ENCODE results near the gene ZFPM1.

DNA sequence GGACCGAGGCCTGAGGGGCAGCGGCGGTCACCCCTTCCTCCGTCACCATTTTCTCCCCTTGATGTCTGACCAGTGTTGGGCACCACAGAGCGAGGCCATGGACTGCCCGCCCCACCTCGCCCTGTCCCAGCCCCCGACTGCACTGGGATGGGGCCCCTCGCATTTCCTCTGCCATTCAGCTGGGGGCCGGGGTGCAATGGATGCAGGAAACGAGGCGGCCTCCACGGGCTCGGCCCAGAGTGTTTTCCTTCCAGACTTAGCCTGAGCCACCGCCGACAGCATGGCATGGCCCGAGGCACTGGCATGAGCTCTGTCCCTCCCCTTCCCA is 72.5 kb downstream of the ZFPM1 start:
- TF ChIP-seq, protein P1, sequence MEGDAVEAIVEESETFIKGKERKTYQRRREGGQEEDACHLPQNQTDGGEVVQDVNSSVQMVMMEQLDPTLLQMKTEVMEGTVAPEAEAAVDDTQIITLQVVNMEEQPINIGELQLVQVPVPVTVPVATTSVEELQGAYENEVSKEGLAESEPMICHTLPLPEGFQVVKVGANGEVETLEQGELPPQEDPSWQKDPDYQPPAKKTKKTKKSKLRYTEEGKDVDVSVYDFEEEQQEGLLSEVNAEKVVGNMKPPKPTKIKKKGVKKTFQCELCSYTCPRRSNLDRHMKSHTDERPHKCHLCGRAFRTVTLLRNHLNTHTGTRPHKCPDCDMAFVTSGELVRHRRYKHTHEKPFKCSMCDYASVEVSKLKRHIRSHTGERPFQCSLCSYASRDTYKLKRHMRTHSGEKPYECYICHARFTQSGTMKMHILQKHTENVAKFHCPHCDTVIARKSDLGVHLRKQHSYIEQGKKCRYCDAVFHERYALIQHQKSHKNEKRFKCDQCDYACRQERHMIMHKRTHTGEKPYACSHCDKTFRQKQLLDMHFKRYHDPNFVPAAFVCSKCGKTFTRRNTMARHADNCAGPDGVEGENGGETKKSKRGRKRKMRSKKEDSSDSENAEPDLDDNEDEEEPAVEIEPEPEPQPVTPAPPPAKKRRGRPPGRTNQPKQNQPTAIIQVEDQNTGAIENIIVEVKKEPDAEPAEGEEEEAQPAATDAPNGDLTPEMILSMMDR (IDR thresholded peaks at IDR 0.05 in 4 of 5, conservative IDR thresholded peaks at IDR 0.05 in 1 of 5) = no peak
- TF ChIP-seq POLR2A (IDR thresholded peaks at IDR 0.05) = no peak
